HepG2 (cell line): ENCODE measurements around the gene ERP27. TPM values are rescaled to one million over a fixed set of nuclear protein-coding genes. Genes with fewer than 3 reads are reported as not detected.

ENCODE experiments used
- ATAC-seq: fragments of 200-7000 bp; cut with Tn5 transposase; 3 replicates; pipeline ENCODE4 v1.9.1; 2020; ENCODE audit warnings: mild to moderate bottlenecking, moderate library complexity
- BruUV-seq: library from RNA; stranded (reverse); fragments of 400-500 nt; replicated peaks from 2 replicates; lab custom pipeline; 2021; lab: Mats Ljungman, UMichigan
- CTCF ChIA-PET: fragments of 300-600 bp; formaldehyde crosslinking; extraction: SDS; loops from one replicate; lab custom pipeline; 2021; ENCODE audit warnings: low total read pairs, inconsistent platforms, low intra/inter-chr PET ratio; lab: Yijun Ruan, JAX
- POLR2A ChIA-PET: fragments of 350-600 bp; sonication (Branson Sonifier 250); formaldehyde crosslinking; loops from one replicate; lab custom pipeline; 2020; ENCODE audit warnings: antibody characterized with exemption, inconsistent platforms; lab: Yijun Ruan, JAX
- DNase-seq: peaks from one replicate; pipeline ENCODE4 v3.0.0-alpha.2; 2015; ENCODE audit warnings: low spot score
- FAIRE-seq: peaks from 3 replicates; lab custom pipeline; 2011; peaks lifted over from hg19 to GRCh38; lab: Jason Lieb, UNC
- H2AFZ ChIP-seq: one replicate; pipeline ENCODE4 v1.6.1; 2011; ENCODE audit warnings: low read length, inconsistent platforms
- H3K27ac ChIP-seq: fragments of 300-600 bp; 3 replicates; pipeline ENCODE4 v1.8.0; 2011; ENCODE audit warnings: mixed run types, mild to moderate bottlenecking, mixed read lengths, low read length, inconsistent platforms; ENCODE audit not compliant: insufficient read depth; ENCODE audit errors: extremely low read length
- H3K27me3 ChIP-seq, 2 experiments: fragments of 200-600 bp in 1 of 2; 2 replicates in 1 of 2; 3 replicates in 1 of 2; pipeline versions ENCODE4 v1.6.0 to v1.8.0; 2011; ENCODE audit warnings: low read length in 2 of 2, mild to moderate bottlenecking in 2 of 2, moderate library complexity in 2 of 2, inconsistent platforms in 1 of 2; ENCODE audit not compliant: insufficient read depth in 2 of 2, control insufficient read depth in 1 of 2
- H3K36me3 ChIP-seq, 2 experiments: fragments of 200-600 bp in 1 of 2; replicated peaks in 1 of 2; 2 replicates in 1 of 2; 3 replicates in 1 of 2; pipeline versions ENCODE4 v1.5.1 to v1.8.0; 2011; ENCODE audit warnings: low read length in 2 of 2, inconsistent platforms in 1 of 2; ENCODE audit not compliant: insufficient read depth in 2 of 2, control insufficient read depth in 1 of 2
- H3K4me1 ChIP-seq: 2 replicates; pipeline ENCODE4 v1.5.1; 2012; ENCODE audit warnings: low read length, inconsistent platforms; ENCODE audit not compliant: insufficient read depth
- H3K4me2 ChIP-seq: 2 replicates; pipeline ENCODE4 v1.6.0; 2011; ENCODE audit warnings: low read depth, low read length, inconsistent platforms
- H3K4me3 ChIP-seq, 3 experiments: fragments of 200-600 bp in 1 of 3; sonication (generic), shearing (Covaris generic) in 1 of 3; replicated peaks in 1 of 3; 2 replicates each; pipeline ENCODE4 v1.5.1; 2011 to 2016; ENCODE audit warnings: low read length in 3 of 3, inconsistent platforms in 2 of 3, low read depth in 2 of 3, mild to moderate bottlenecking in 2 of 3, control low read depth in 1 of 3, mixed read lengths in 1 of 3; ENCODE audit not compliant: insufficient read depth in 1 of 3
- H3K79me2 ChIP-seq: one replicate; pipeline ENCODE4 v1.6.1; 2011; ENCODE audit warnings: low read length, inconsistent platforms; ENCODE audit not compliant: insufficient read depth
- H3K9ac ChIP-seq: 2 replicates; pipeline ENCODE4 v1.6.0; 2011; ENCODE audit warnings: mild to moderate bottlenecking, low read depth, low read length, inconsistent platforms; ENCODE audit not compliant: insufficient read depth
- H3K9me3 ChIP-seq: 2 replicates; pipeline ENCODE4 v1.5.1; 2012; ENCODE audit warnings: mild to moderate bottlenecking, low read length
- H4K20me1 ChIP-seq: 2 replicates; pipeline ENCODE4 v1.6.0; 2011; ENCODE audit warnings: inconsistent platforms, mild to moderate bottlenecking, low read length, moderate library complexity; ENCODE audit not compliant: insufficient read depth
- CEBPB ChIP-seq: IDR thresholded peaks from 2 replicates; pipeline ENCODE4 v1.6.1; 2011; ENCODE audit warnings: low read depth, low read length, improper control_type of control experiment, borderline replicate concordance
- HOXA7 ChIP-seq: sonication (generic); formaldehyde crosslinking; IDR thresholded peaks from 2 replicates; pipeline ENCODE4 v1.8.1; 2022; ENCODE audit warnings: mild to moderate bottlenecking, missing genetic modification reagents, moderate library complexity
- THRA ChIP-seq: sonication (generic); formaldehyde crosslinking; IDR thresholded peaks from 2 replicates; pipeline ENCODE4 v1.4.0; 2020; ENCODE audit warnings: missing genetic modification reagents, borderline replicate concordance
- ZNF510 ChIP-seq: sonication (generic); formaldehyde crosslinking; IDR thresholded peaks from 2 replicates; pipeline ENCODE4 v1.4.0; 2020; ENCODE audit warnings: low read depth, mild to moderate bottlenecking, missing genetic modification reagents
- WGBS: methylation state at CpG from one replicate; pipeline ENCODE4 v1.1.6; 2017; ENCODE audit warnings: low lambda C conversion rate; 5-methylcytosine and 5-hydroxymethylcytosine counted together
- in situ Hi-C: cut with HindIII; loops from 2 replicates; pipeline ENCODE4 v1.10.0; 2017; ENCODE audit warnings: low pct_unique_long_range_greater_than_20kb; ENCODE audit not compliant: extremely low pct_ligation_motif_present
- intact Hi-C: fragments of 100-400 bp; cut with micrococcal nuclease; formaldehyde crosslinking; loops from one replicate; pipeline ENCODE4 v1.10.0; 2022; ENCODE audit not compliant: unreplicated experiment
- polyA plus RNA-seq, 8 experiments: library from polyadenylated mRNA; depleted of rRNA in 3 of 8; stranded (reverse) in 7 of 8; unstranded in 1 of 8; fragments of >200 nt; fragmentation: Illumina TruSeq in 4 of 8; extraction: Trizol in 4 of 8; gene quantifications; 2 replicates each; pipeline versions ENCODE4 v1.2.1 to v1.2.3, GENCODE V29; 2011 to 2016; ENCODE audit warnings: low read depth in 4 of 8, missing spikeins in 1 of 8, mixed read lengths in 1 of 8; ENCODE audit not compliant: insufficient read depth in 1 of 8
- total RNA-seq, 5 experiments: library from RNA; depleted of rRNA; stranded (reverse); fragments of >200 nt; fragmentation: Illumina TruSeq; extraction: Trizol; gene quantifications; 2 replicates each; pipeline ENCODE4 v1.2.3, GENCODE V29; 2016; ENCODE audit warnings: low read depth in 1 of 5

ERP27 gene
- total and polyA plus RNA-seq, 2 of the 13 experiments (the other 11 are each of a cell fraction or from before 2014, with no cell fraction given) = 1.8 to 6.6 TPM

- Histone ChIP-seq H3K4me1 (no peaks in the 10 kb centered on the region), H3K4me2 (no peak overlapping the region), H3K27me3 (no peaks in the 10 kb centered on the region), H4K20me1 (no peaks in the 10 kb centered on the region), H3K9ac (no peak overlapping the region), H3K9me3 (no peaks in the 10 kb centered on the region), H3K27ac (no peak overlapping the region), H3K36me3 (no peaks in the 10 kb centered on the region), H3K4me3 (no peak overlapping the region), H3K79me2 (no peaks in the 10 kb centered on the region), H2AFZ (no peak overlapping the region)
- WGBS = 90% methylated on average over 1 of the region's 1 CpG
- FAIRE-seq (no peak), ATAC-seq (0 out of 3 replicates have a peak, but pooled peaks have one; percentile 31), DNase-seq (no peak)
- peak; percentile 62; the same call in 1 of the 2 replicates for TF ChIP-seq THRA
- no peak for TF ChIP-seq HOXA7 (CRISPR knock-in tag)
- POLR2A ChIA-PET = no interaction called here
- BruUV-seq = no TSS peak
- intact Hi-C loops (no loop called here), in situ Hi-C loops (no loop called here)
- CTCF ChIA-PET = no interaction called here
These were observed 37.1 kb downstream of the ERP27 start for GRCh38 chr12:14901228-14901562.

GRCh38 chr12:14900521-14901227 is 37.7 kb downstream of the ERP27 start:
- Histone ChIP-seq H3K4me1 (no peaks in the 10 kb centered on the region), H3K9me3 (no peaks in the 10 kb centered on the region), H3K9ac (no peak overlapping the region), H2AFZ (no peak overlapping the region), H4K20me1 (no peaks in the 10 kb centered on the region), H3K36me3 (no peaks in the 10 kb centered on the region), H3K27me3 (no peaks in the 10 kb centered on the region)
- ATAC-seq (no peak), FAIRE-seq (no peak), DNase-seq (no peak)
- BruUV-seq = no TSS peak
- POLR2A ChIA-PET = no interaction called here
- TF ChIP-seq CEBPB = peak; percentile 40; the same call in 1 of the 2 replicates
- no peak for TF ChIP-seq ZNF510 (CRISPR knock-in tag)
- TF ChIP-seq, all 625 proteins: peak for 1
- CTCF ChIA-PET = no interaction called here
- in situ Hi-C loops = no loop called here
- Histone ChIP-seq H3K4me2 (no peak overlapping the region), H3K4me3 (no peak overlapping the region), H3K79me2 (no peaks in the 10 kb centered on the region), H3K27ac (no peak overlapping the region)
- intact Hi-C loops = no loop called here
- WGBS = 43% methylated on average over 5 of the region's 5 CpGs
